ENCODE results near the gene AGPS. TPM values are rescaled to one million over a fixed set of nuclear protein-coding genes. Genes with fewer than 3 reads are reported as not detected.
"Not testable (repeated sequence)": the region's sequence is repeated elsewhere in the genome, so short reads cannot be mapped to it uniquely, and the experiment has no call there.

AGPS gene
- polyA plus RNA-seq, 3 donors from 2014 or later, result 16.1 to 27.2 (median 18.0) TPM

GRCh38 chr2:177476897-177477296 is 84.3 kb downstream of the AGPS start:
- Mint-ChIP-seq H3K9me3 (peaks cover 0 to 14% (median 7%) of the 10 kb centered on the region in 6 donors), H3K4me3 (no peak overlapping the region), H3K4me1 (no peaks in the 10 kb centered on the region), H3K36me3 (peaks cover 28 to 45% (median 42%) of the 10 kb centered on the region in 3 donors), H3K27me3 (ENCODE audit: low read depth in 3 of 3) (no peaks in the 10 kb centered on the region), H3K27ac (no peak overlapping the region)
- no peak for DNase-seq

GRCh38 chr2:177478029-177478428 is 85.5 kb downstream of the AGPS start:
- no peaks in the 10 kb centered on the region for H3K27me3 Mint-ChIP-seq (ENCODE audit: low read depth in 3 of 3)
- no peak for DNase-seq
- H3K4me3 Mint-ChIP-seq, result no peak overlapping the region
- H3K4me1 Mint-ChIP-seq, result no peaks in the 10 kb centered on the region
- H3K36me3 Mint-ChIP-seq, result peaks cover 16 to 34% (median 31%) of the 10 kb centered on the region in 3 donors
- peaks cover 0 to 4% (median 0%) of the 10 kb centered on the region in 6 donors for H3K9me3 Mint-ChIP-seq
- no peak overlapping the region for H3K27ac Mint-ChIP-seq

- Mint-ChIP-seq H3K27me3 (ENCODE audit: low read depth in 3 of 3) (no peaks in the 10 kb centered on the region), H3K36me3 (peaks cover 21 to 34% (median 32%) of the 10 kb centered on the region in 3 donors), H3K9me3 (peaks cover 0 to 4% (median 0%) of the 10 kb centered on the region in 6 donors), H3K4me1 (no peaks in the 10 kb centered on the region), H3K4me3 (no peak overlapping the region), H3K27ac (no peak overlapping the region)
- no peak for DNase-seq
Measured at GRCh38 chr2:177478907-177479306, 86.3 kb downstream of the AGPS start.

GRCh38 chr2:177482195-177482594 is 89.6 kb downstream of the AGPS start:
- peaks cover 25 to 31% (median 25%) of the 10 kb centered on the region in 3 donors for H3K36me3 Mint-ChIP-seq
- H3K27me3 Mint-ChIP-seq (ENCODE audit: low read depth in 3 of 3), result no peaks in the 10 kb centered on the region
- H3K4me3 Mint-ChIP-seq, result no peak overlapping the region
- H3K9me3 Mint-ChIP-seq, result peaks cover 0 to 4% (median 0%) of the 10 kb centered on the region in 6 donors
- H3K27ac Mint-ChIP-seq, result no peak overlapping the region
- no peaks in the 10 kb centered on the region for H3K4me1 Mint-ChIP-seq
- DNase-seq, result no peak

GRCh38 chr2:177483531-177483930 is 91.0 kb downstream of the AGPS start:
- Mint-ChIP-seq H3K4me3 (no peak overlapping the region), H3K36me3 (peaks cover 14 to 21% (median 16%) of the 10 kb centered on the region in 3 donors)

GRCh38 chr2:177484180-177484795 is 91.7 kb downstream of the AGPS start:
- H3K4me3 Mint-ChIP-seq, result no peak overlapping the region

More at GRCh38 chr2:177483531-177483930, 91.0 kb downstream of the AGPS start:
- no peaks in the 10 kb centered on the region for H3K4me1 Mint-ChIP-seq
- no peak for DNase-seq
- peak overlapping the region in 1 of 6 donors; percentile 20 for H3K27ac Mint-ChIP-seq
- no peaks in the 10 kb centered on the region for H3K9me3 Mint-ChIP-seq
- H3K27me3 Mint-ChIP-seq (ENCODE audit: low read depth in 3 of 3), result no peaks in the 10 kb centered on the region

GRCh38 chr2:177485657-177486056 is 93.1 kb downstream of the AGPS start:
- not testable (repeated sequence) for H3K4me1 Mint-ChIP-seq; H3K27ac Mint-ChIP-seq; H3K27me3 Mint-ChIP-seq (ENCODE audit: low read depth in 3 of 3); DNase-seq; H3K9me3 Mint-ChIP-seq; H3K4me3 Mint-ChIP-seq
- peaks cover 5 to 11% (median 6%) of the 10 kb centered on the region in 3 donors for H3K36me3 Mint-ChIP-seq

More at GRCh38 chr2:177484180-177484795, 91.7 kb downstream of the AGPS start:
- Mint-ChIP-seq H3K27me3 (ENCODE audit: low read depth in 3 of 3) (no peaks in the 10 kb centered on the region), H3K9me3 (no peaks in the 10 kb centered on the region), H3K4me1 (no peaks in the 10 kb centered on the region), H3K27ac (no peak overlapping the region), H3K36me3 (peaks cover 9 to 15% (median 15%) of the 10 kb centered on the region in 3 donors)
- no peak for DNase-seq

- Mint-ChIP-seq H3K9me3 (no peaks in the 10 kb centered on the region), H3K4me1 (no peaks in the 10 kb centered on the region), H3K4me3 (no peak overlapping the region), H3K36me3 (peaks cover 12 to 14% (median 14%) of the 10 kb centered on the region in 3 donors), H3K27me3 (ENCODE audit: low read depth in 3 of 3) (peaks cover 0 to 1% (median 0%) of the 10 kb centered on the region in 3 donors), H3K27ac (no peak overlapping the region)
- DNase-seq, result no peak
Measured at GRCh38 chr2:177489719-177490301, 97.2 kb downstream of the AGPS start.

GRCh38 chr2:177495945-177496344 is 103.4 kb downstream of the AGPS start:
- H3K4me3 Mint-ChIP-seq, result no peak overlapping the region
- H3K27me3 Mint-ChIP-seq (ENCODE audit: low read depth in 3 of 3), result peaks cover 0 to 1% (median 0%) of the 10 kb centered on the region in 3 donors
- H3K36me3 Mint-ChIP-seq, result peaks cover 13 to 33% (median 14%) of the 10 kb centered on the region in 3 donors
- H3K27ac Mint-ChIP-seq, result no peak overlapping the region
- H3K4me1 Mint-ChIP-seq, result peaks cover 0 to 1% of the 10 kb centered on the region in 2 donors
- no peaks in the 10 kb centered on the region for H3K9me3 Mint-ChIP-seq
- DNase-seq, result no peak

GRCh38 chr2:177496921-177497320 is 104.3 kb downstream of the AGPS start:
- no peak overlapping the region for H3K4me3 Mint-ChIP-seq
- DNase-seq, result no peak

GRCh38 chr2:177501186-177501585 is 108.6 kb downstream of the AGPS start:
- no peaks in the 10 kb centered on the region for H3K9me3 Mint-ChIP-seq
- H3K36me3 Mint-ChIP-seq, result peaks cover 13 to 40% (median 21%) of the 10 kb centered on the region in 3 donors
- peaks cover 0 to 6% of the 10 kb centered on the region in 2 donors for H3K4me1 Mint-ChIP-seq
- H3K27ac Mint-ChIP-seq, result peak overlapping the region in 1 of 6 donors; percentile 23
- H3K4me3 Mint-ChIP-seq, result no peak overlapping the region
- DNase-seq, result no peak
- H3K27me3 Mint-ChIP-seq (ENCODE audit: low read depth in 3 of 3), result peaks cover 0 to 2% (median 0%) of the 10 kb centered on the region in 3 donors

More at GRCh38 chr2:177496921-177497320, 104.3 kb downstream of the AGPS start:
- H3K27me3 Mint-ChIP-seq (ENCODE audit: low read depth in 3 of 3), result no peaks in the 10 kb centered on the region
- H3K36me3 Mint-ChIP-seq, result peaks cover 14 to 35% (median 15%) of the 10 kb centered on the region in 3 donors
- peaks cover 0 to 6% of the 10 kb centered on the region in 2 donors for H3K4me1 Mint-ChIP-seq
- H3K9me3 Mint-ChIP-seq, result no peaks in the 10 kb centered on the region
- no peak overlapping the region for H3K27ac Mint-ChIP-seq

- Mint-ChIP-seq H3K27ac (no peak overlapping the region), H3K4me3 (no peak overlapping the region), H3K27me3 (ENCODE audit: low read depth in 3 of 3) (peaks cover 0 to 2% (median 0%) of the 10 kb centered on the region in 3 donors), H3K36me3 (peaks cover 20 to 41% (median 21%) of the 10 kb centered on the region in 3 donors), H3K4me1 (no peaks in the 10 kb centered on the region), H3K9me3 (no peaks in the 10 kb centered on the region)
- DNase-seq, result no peak
Measured at GRCh38 chr2:177506505-177506904, 113.9 kb downstream of the AGPS start.

- no peak overlapping the region for H3K4me3 Mint-ChIP-seq
- DNase-seq, result no peak
- no peaks in the 10 kb centered on the region for H3K9me3 Mint-ChIP-seq
- H3K27ac Mint-ChIP-seq, result no peak overlapping the region
- peaks cover 20 to 41% (median 21%) of the 10 kb centered on the region in 3 donors for H3K36me3 Mint-ChIP-seq
- H3K27me3 Mint-ChIP-seq (ENCODE audit: low read depth in 3 of 3), result peaks cover 0 to 2% (median 0%) of the 10 kb centered on the region in 3 donors
- H3K4me1 Mint-ChIP-seq, result no peaks in the 10 kb centered on the region
Measured at GRCh38 chr2:177506998-177507397, 114.4 kb downstream of the AGPS start.

- Mint-ChIP-seq H3K27me3 (ENCODE audit: low read depth in 3 of 3) (no peaks in the 10 kb centered on the region), H3K36me3 (peaks cover 10 to 31% (median 11%) of the 10 kb centered on the region in 3 donors), H3K4me3 (no peak overlapping the region), H3K27ac (no peak overlapping the region), H3K4me1 (no peaks in the 10 kb centered on the region), H3K9me3 (no peaks in the 10 kb centered on the region)
- no peak for DNase-seq
Measured at GRCh38 chr2:177516824-177517544, 124.4 kb downstream of the AGPS start.

All from immature natural killer cell (primary cell).